IMR-90 (cell line): ENCODE results near the gene PRRT2. TPM values are rescaled to one million over a fixed set of nuclear protein-coding genes. Genes with fewer than 3 reads are reported as not detected.
A peak's percentile ranks its signal among the peaks of the same experiment; 100 is the strongest.

ENCODE experiments used
- ATAC-seq: fragments of 200-7000 bp; cut with Tn5 transposase; 2 replicates; pipeline ENCODE4 v1.9.1; 2020; ENCODE audit warnings: low read depth, mild to moderate bottlenecking, moderate library complexity
- BruUV-seq: library from RNA; stranded (reverse); fragments of 400-500 nt; replicated peaks from 2 replicates; lab custom pipeline; 2021; lab: Mats Ljungman, UMichigan
- CTCF ChIA-PET: fragments of 300-600 bp; formaldehyde crosslinking; extraction: SDS; loops from one replicate; lab custom pipeline; 2021; ENCODE audit warnings: antibody characterized with exemption; lab: Yijun Ruan, JAX
- POLR2A ChIA-PET: fragments of 300-600 bp; sonication (Branson Sonifier 250); formaldehyde crosslinking; loops from one replicate; lab custom pipeline; 2022; ENCODE audit warnings: antibody characterized with exemption; ENCODE audit not compliant: unreplicated experiment; lab: Charles Lee
- DNase-seq: peaks from one replicate; pipeline ENCODE4 v3.0.0; 2013
- H2AFZ ChIP-seq: replicated peaks from 2 replicates; pipeline ENCODE3; 2013; ENCODE audit warnings: low read length, mild to moderate bottlenecking; ENCODE audit not compliant: poor library complexity
- H2AK5ac ChIP-seq: 2 replicates; pipeline ENCODE4 v1.6.1; 2013; ENCODE audit warnings: low read depth, low read length, inconsistent platforms
- H2AK9ac ChIP-seq: replicated peaks from 2 replicates; pipeline ENCODE3; 2013; ENCODE audit warnings: mild to moderate bottlenecking, low read depth, low read length, moderate library complexity; ENCODE audit not compliant: poor library complexity
- H2BK120ac ChIP-seq: 2 replicates; pipeline ENCODE4 v1.6.1; 2013; ENCODE audit warnings: low read depth, low read length, inconsistent platforms
- H2BK15ac ChIP-seq: 3 replicates; pipeline ENCODE4 v1.6.1; 2013; ENCODE audit warnings: low read depth, low read length, inconsistent platforms
- H2BK20ac ChIP-seq: 2 replicates; pipeline ENCODE4 v1.6.1; 2013; ENCODE audit warnings: low read depth, mild to moderate bottlenecking, inconsistent platforms, low read length, moderate library complexity
- H2BK5ac ChIP-seq: 2 replicates; pipeline ENCODE4 v1.6.1; 2013; ENCODE audit warnings: mild to moderate bottlenecking, low read depth, low read length, inconsistent platforms; ENCODE audit not compliant: poor library complexity, severe bottlenecking
- H3K14ac ChIP-seq: replicated peaks from 2 replicates; pipeline ENCODE4 v1.6.1; 2013; ENCODE audit warnings: low read depth, low read length, inconsistent platforms
- H3K18ac ChIP-seq: 2 replicates; pipeline ENCODE4 v1.6.1; 2013; ENCODE audit warnings: low read depth, low read length, control low read depth
- H3K23ac ChIP-seq: 2 replicates; pipeline ENCODE4 v1.6.1; 2013; ENCODE audit warnings: low read depth, low read length, inconsistent platforms
- H3K27ac ChIP-seq: 2 replicates; pipeline ENCODE4 v1.5.1; 2013; ENCODE audit warnings: mild to moderate bottlenecking, control low read depth, low read length; ENCODE audit not compliant: insufficient read depth
- H3K27me3 ChIP-seq: 2 replicates; pipeline ENCODE4 v1.6.1; 2013; ENCODE audit warnings: low read length; ENCODE audit not compliant: control insufficient read depth, insufficient read depth
- H3K36me3 ChIP-seq: 2 replicates; pipeline ENCODE4 v1.6.1; 2013; ENCODE audit warnings: low read length, mixed read lengths; ENCODE audit not compliant: control insufficient read depth, insufficient read depth
- H3K4ac ChIP-seq: 2 replicates; pipeline ENCODE4 v1.6.1; 2013; ENCODE audit warnings: low read depth, low read length, inconsistent platforms
- H3K4me1 ChIP-seq: 2 replicates; pipeline ENCODE4 v1.6.1; 2013; ENCODE audit warnings: low read length, mixed read lengths; ENCODE audit not compliant: control insufficient read depth, insufficient read depth
- H3K4me2 ChIP-seq: 2 replicates; pipeline ENCODE4 v1.6.1; 2013; ENCODE audit warnings: low read depth, mild to moderate bottlenecking, control low read depth, low read length, moderate library complexity
- H3K4me3 ChIP-seq: 2 replicates; pipeline ENCODE4 v1.5.1; 2013; ENCODE audit warnings: low read depth, mild to moderate bottlenecking, control low read depth, low read length, moderate library complexity; ENCODE audit not compliant: insufficient read depth
- H3K56ac ChIP-seq: 2 replicates; pipeline ENCODE4 v1.6.1; 2013; ENCODE audit warnings: low read length, inconsistent platforms; ENCODE audit not compliant: insufficient read depth; ENCODE audit errors: extremely low read depth
- H3K79me1 ChIP-seq, 2 experiments: 2 replicates each; pipeline ENCODE4 v1.6.1; 2013; ENCODE audit warnings: low read length in 2 of 2, inconsistent platforms in 1 of 2, low read depth in 1 of 2
- H3K9ac ChIP-seq: 2 replicates; pipeline ENCODE4 v1.6.1; 2013; ENCODE audit warnings: low read depth, low read length, control low read depth
- H3K9me1 ChIP-seq: 2 replicates; pipeline ENCODE4 v1.6.1; 2013; ENCODE audit warnings: low read length, inconsistent platforms; ENCODE audit not compliant: insufficient read depth
- H3K9me3 ChIP-seq: 2 replicates; pipeline ENCODE4 v1.6.1; 2013; ENCODE audit warnings: low read length; ENCODE audit not compliant: control insufficient read depth, insufficient read depth
- H4K20me1 ChIP-seq: 2 replicates; pipeline ENCODE4 v1.6.1; 2013; ENCODE audit warnings: low read length, inconsistent platforms; ENCODE audit not compliant: insufficient read depth
- H4K5ac ChIP-seq: 2 replicates; pipeline ENCODE4 v1.6.1; 2013; ENCODE audit warnings: mild to moderate bottlenecking, low read depth, low read length, control low read depth
- H4K8ac ChIP-seq, 2 experiments: 2 replicates each; pipeline ENCODE4 v1.6.1; 2013; ENCODE audit warnings: low read depth in 2 of 2, low read length in 2 of 2, control low read depth in 1 of 2, inconsistent platforms in 1 of 2
- H4K91ac ChIP-seq: 2 replicates; pipeline ENCODE4 v1.6.1; 2013; ENCODE audit warnings: low read depth, low read length, inconsistent platforms; ENCODE audit not compliant: insufficient read depth
- BHLHE40 ChIP-seq: fragments of 150-350 bp; IDR thresholded peaks from 2 replicates; pipeline ENCODE4 v1.6.1; 2016; ENCODE audit warnings: mild to moderate bottlenecking, low read depth, low read length
- CHD1 ChIP-seq: IDR thresholded peaks from 2 replicates; pipeline ENCODE4 v1.6.1; 2012; ENCODE audit warnings: low read depth, low read length, improper control_type of control experiment
- CTCF ChIP-seq: conservative IDR thresholded peaks from 2 replicates; pipeline ENCODE4 v1.5.1; 2012; ENCODE audit warnings: mild to moderate bottlenecking, low read depth, low read length, improper control_type of control experiment
- ELK1 ChIP-seq: fragments of 150-350 bp; IDR thresholded peaks from 2 replicates; pipeline ENCODE4 v1.6.1; 2016; ENCODE audit warnings: low read depth, mild to moderate bottlenecking, low read length, moderate library complexity, borderline replicate concordance
- FOS ChIP-seq: fragments of 150-350 bp; IDR thresholded peaks from 2 replicates; pipeline ENCODE4 v1.6.1; 2016; ENCODE audit warnings: low read depth, low read length
- MAFK ChIP-seq: IDR thresholded peaks from 2 replicates; pipeline ENCODE4 v1.6.1; 2012; ENCODE audit warnings: low read depth, low read length, improper control_type of control experiment
- MXI1 ChIP-seq: IDR thresholded peaks from 2 replicates; pipeline ENCODE4 v1.6.1; 2012; ENCODE audit warnings: low read depth, mild to moderate bottlenecking, low read length, moderate library complexity, borderline replicate concordance
- NFE2L2 ChIP-seq: fragments of 150-350 bp; IDR thresholded peaks from 2 replicates; pipeline ENCODE4 v1.6.1; 2016; ENCODE audit warnings: low read depth, mild to moderate bottlenecking, low read length
- POLR2A ChIP-seq: IDR thresholded peaks from 2 replicates; pipeline ENCODE4 v1.6.1; 2012; ENCODE audit warnings: mild to moderate bottlenecking, low read depth, low read length
- RAD21 ChIP-seq: IDR thresholded peaks from 2 replicates; pipeline ENCODE4 v1.6.1; 2012; ENCODE audit warnings: low read length, improper control_type of control experiment
- RCOR1 ChIP-seq: IDR thresholded peaks from 2 replicates; pipeline ENCODE4 v1.6.1; 2012; ENCODE audit warnings: mild to moderate bottlenecking, low read length, improper control_type of control experiment; ENCODE audit not compliant: insufficient replicate concordance
- RFX5 ChIP-seq: IDR thresholded peaks from 2 replicates; pipeline ENCODE4 v1.8.0; 2012; ENCODE audit warnings: low read depth, mild to moderate bottlenecking, low read length, moderate library complexity
- SMC3 ChIP-seq: fragments of 150-350 bp; IDR thresholded peaks from 2 replicates; pipeline ENCODE4 v1.6.1; 2016; ENCODE audit warnings: low read depth, mild to moderate bottlenecking, antibody characterized with exemption, low read length, moderate library complexity
- USF2 ChIP-seq: fragments of 150-350 bp; IDR thresholded peaks from 2 replicates; pipeline ENCODE4 v1.6.1; 2017; ENCODE audit warnings: mild to moderate bottlenecking, antibody characterized with exemption, low read length, low read depth
- WGBS, 2 experiments: methylation state at CpG; one replicate each; pipeline versions ENCODE4 v1.1.5 to v1.1.7; 2013; ENCODE audit warnings: missing lambda C conversion rate in 2 of 2; ENCODE audit not compliant: insufficient read length in 1 of 2; ENCODE audit errors: extremely low coverage in 2 of 2; 5-methylcytosine and 5-hydroxymethylcytosine counted together
- dilution Hi-C: fragments of 300-500 bp; cut with HindIII; formaldehyde crosslinking; loops from one replicate; pipeline ENCODE4 v1.14.3; 2018; ENCODE audit warnings: low sequenced_read_pairs; ENCODE audit not compliant: unreplicated experiment
- in situ Hi-C: fragments of 300-500 bp; cut with MboI; formaldehyde crosslinking; loops from 3 replicates; pipeline ENCODE4 v1.14.3; 2019; ENCODE audit warnings: low sequenced_read_pairs, inconsistent platforms, mixed read lengths
- intact Hi-C: fragments of 100-400 bp; cut with micrococcal nuclease; formaldehyde crosslinking; loops from 2 replicates; pipeline ENCODE4 v1.10.0; 2022
- polyA plus RNA-seq, 3 experiments: library from polyadenylated mRNA; depleted of rRNA; stranded (reverse); fragments of >200 nt; gene quantifications; 2 replicates each; pipeline ENCODE4 v1.2.3, GENCODE V29; 2012; ENCODE audit warnings: low replicate concordance in 1 of 3
- total RNA-seq: library from RNA; depleted of rRNA; stranded (reverse); fragments of >200 nt; gene quantifications from 2 replicates; pipeline ENCODE4 v1.2.3, GENCODE V29; 2012

PRRT2 gene
- total and polyA plus RNA-seq, 2 of the 4 experiments (the other 2 are of a cell fraction) = 0.90 to 10.5 TPM

- 0 out of 2 replicates have a peak, but pooled peaks cover 3% of the 10 kb centered on the region for H3K9me1 ChIP-seq
- H3K18ac ChIP-seq = no peak overlapping the region
- peaks cover 0 to 15% of the 10 kb centered on the region in 2 experiments; a peak in 1 of 4 replicates for H3K79me1 ChIP-seq
- H3K4ac ChIP-seq = no peak overlapping the region
- H2BK120ac ChIP-seq = no peak overlapping the region
- H3K4me3 ChIP-seq = no peak overlapping the region
- no peaks in the 10 kb centered on the region for H3K9me3 ChIP-seq
- no peak overlapping the region for H3K14ac ChIP-seq
- H3K27me3 ChIP-seq = no peaks in the 10 kb centered on the region
- no peak overlapping the region for H3K56ac ChIP-seq
- BruUV-seq = no TSS peak
- peak; percentile 84 for ATAC-seq
- peak overlapping the region; percentile 61 for H2AFZ ChIP-seq
- H2AK9ac ChIP-seq = peak overlapping the region; percentile 52
- H3K4me1 ChIP-seq = no peaks in the 10 kb centered on the region; the same call in 1 of the 2 replicates
- H3K23ac ChIP-seq = no peak overlapping the region
- H3K27ac ChIP-seq = no peak overlapping the region
- H4K91ac ChIP-seq = no peak overlapping the region
- H2BK5ac ChIP-seq = no peak overlapping the region
- no peak overlapping the region for H3K9ac ChIP-seq
- no peak overlapping the region for H2BK15ac ChIP-seq
- intact Hi-C loops = loop anchor here (1.0 kb wide), 2 partner anchors 41 to 148 kb away; no protein-coding TSS in a partner anchor
- peaks cover 46% of the 10 kb centered on the region for H3K36me3 ChIP-seq
- dilution Hi-C loops = no loop called here
- ChIA-PET POLR2A (interaction anchor here (0.6 to 1.1 kb wide), 4 partner anchors 29 to 150 kb away, joined by 3 to 6 read pairs (median 4); no protein-coding TSS in a partner anchor), CTCF (interaction anchor here (0.6 to 1.9 kb wide), 14 partner anchors 9 to 72 kb away, joined by 3 to 10 read pairs (median 4); partner anchors contain the start of genes CDIPT, MVP and PAGR1)
- no peak overlapping the region for H2AK5ac ChIP-seq
- H2BK20ac ChIP-seq = no peak overlapping the region
- no peak overlapping the region for H4K5ac ChIP-seq
- 80% methylated on average over 1 of the region's 15 CpGs; no CpG with 5 or more reads in 1 of the 2 experiments for WGBS, 2 experiments
- H3K4me2 ChIP-seq = no peak overlapping the region
- H4K20me1 ChIP-seq = no peaks in the 10 kb centered on the region
- in situ Hi-C loops = no loop called here
- peak; percentile 63 for DNase-seq
- H4K8ac ChIP-seq = no peak overlapping the region
- TF ChIP-seq RAD21 = peak; percentile 76
- no peak for TF ChIP-seq ELK1
- no peak for TF ChIP-seq RCOR1
- no peak for TF ChIP-seq MAFK
- no peak for TF ChIP-seq NFE2L2
- TF ChIP-seq USF2 = no peak
- TF ChIP-seq POLR2A = no peak
- TF ChIP-seq CTCF = peak; percentile 74
- TF ChIP-seq CHD1 = no peak
- peak; percentile 83 for TF ChIP-seq SMC3
- TF ChIP-seq RFX5 = no peak
- TF ChIP-seq FOS = no peak
- no peak for TF ChIP-seq MXI1
- no peak for TF ChIP-seq BHLHE40
Observed at GRCh38 chr16:29848420-29849297, 36.7 kb downstream of the PRRT2 start.
